Neural cell (in vitro differentiated cells): ENCODE results near the gene BABAM2. TPM values are rescaled to one million over a fixed set of nuclear protein-coding genes. Genes with fewer than 3 reads are reported as not detected.

ENCODE experiments used
- H2AFZ ChIP-seq: fragments of 200-600, 300-800 bp; sonication (generic), shearing (Covaris generic); 2 replicates; pipeline ENCODE4 v1.6.0; 2014; ENCODE audit warnings: low read depth, mild to moderate bottlenecking, antibody characterized with exemption, low read length, moderate library complexity
- H3F3A ChIP-seq: fragments of 200-600 bp; shearing (Covaris generic); 2 replicates; pipeline ENCODE4 v1.6.1; 2016; ENCODE audit warnings: mild to moderate bottlenecking, moderate library complexity, mixed read lengths, antibody characterized with exemption, low read length; ENCODE audit not compliant: insufficient read depth, poor library complexity, severe bottlenecking
- H3K27ac ChIP-seq: fragments of 200-600, 300-800 bp; sonication (generic), shearing (Covaris generic); 2 replicates; pipeline ENCODE4 v1.5.1; 2014; ENCODE audit warnings: mild to moderate bottlenecking, low read length, moderate library complexity
- H3K27me3 ChIP-seq: fragments of 300-800, 200-600 bp; sonication (generic), shearing (Covaris generic); 2 replicates; pipeline ENCODE4 v1.6.0; 2014; ENCODE audit warnings: mild to moderate bottlenecking, low read depth, low read length, moderate library complexity; ENCODE audit not compliant: insufficient read depth
- H3K36me3 ChIP-seq: fragments of 300-800, 200-600 bp; sonication (generic), shearing (Covaris generic); 2 replicates; pipeline ENCODE4 v1.5.1; 2014; ENCODE audit warnings: mild to moderate bottlenecking, antibody characterized with exemption, low read length, moderate library complexity; ENCODE audit not compliant: insufficient read depth
- H3K4me2 ChIP-seq: fragments of 300-800, 200-600 bp; sonication (generic), shearing (Covaris generic); 2 replicates; pipeline ENCODE4 v1.6.0; 2014; ENCODE audit warnings: mild to moderate bottlenecking, low read length
- H3K4me3 ChIP-seq: fragments of 300-800, 200-600 bp; sonication (generic), shearing (Covaris generic); 2 replicates; pipeline ENCODE4 v1.5.1; 2014; ENCODE audit warnings: mild to moderate bottlenecking, low read length, moderate library complexity
- H3K79me2 ChIP-seq: fragments of 200-600 bp; shearing (Covaris generic); replicated peaks from 2 replicates; pipeline ENCODE4 v1.6.0; 2014; ENCODE audit warnings: mild to moderate bottlenecking, low read length, moderate library complexity; ENCODE audit not compliant: insufficient read depth
- H3K9ac ChIP-seq: fragments of 300-800, 200-600 bp; sonication (generic), shearing (Covaris generic); 2 replicates; pipeline ENCODE4 v1.6.1; 2016; ENCODE audit warnings: mild to moderate bottlenecking, low read length, mixed read lengths
- H3K9me2 ChIP-seq: fragments of 200-600 bp; shearing (Covaris generic); 2 replicates; pipeline ENCODE4 v1.6.1; 2016; ENCODE audit warnings: mild to moderate bottlenecking, low read length, mixed read lengths; ENCODE audit not compliant: insufficient read depth
- H3K9me3 ChIP-seq: fragments of 200-600, 300-800 bp; sonication (generic), shearing (Covaris generic); 2 replicates; pipeline ENCODE4 v1.6.1; 2016; ENCODE audit warnings: mild to moderate bottlenecking, mixed run types, low read length, moderate library complexity, mixed read lengths
- H4K20me1 ChIP-seq: fragments of 200-600 bp; shearing (Covaris generic); 2 replicates; pipeline ENCODE4 v1.6.1; 2016; ENCODE audit warnings: mild to moderate bottlenecking, mixed run types; ENCODE audit not compliant: insufficient read depth
- EP300 ChIP-seq: fragments of 450-650 bp; conservative IDR thresholded peaks from 2 replicates; pipeline ENCODE4 v1.6.1; 2014; ENCODE audit warnings: antibody characterized with exemption, mild to moderate bottlenecking, moderate library complexity; ENCODE audit not compliant: poor library complexity, severe bottlenecking
- EZH2 ChIP-seq: fragments of 200-600, 300-800 bp; shearing (Covaris generic), sonication (generic); IDR thresholded peaks from 2 replicates; pipeline ENCODE4 v1.6.1; 2014; ENCODE audit warnings: antibody characterized with exemption, low read length, borderline replicate concordance, mild to moderate bottlenecking; ENCODE audit not compliant: insufficient read depth, poor library complexity, severe bottlenecking
- MXI1 ChIP-seq: fragments of 450-650 bp; conservative IDR thresholded peaks from 2 replicates; pipeline ENCODE4 v1.6.1; 2014; ENCODE audit warnings: antibody characterized with exemption, mild to moderate bottlenecking; ENCODE audit not compliant: poor library complexity, severe bottlenecking
- POLR2AphosphoS5 ChIP-seq: IDR thresholded peaks from 2 replicates; pipeline ENCODE4 v1.6.1; 2012
- RAD21 ChIP-seq: fragments of 450-650 bp; conservative IDR thresholded peaks from 2 replicates; pipeline ENCODE4 v1.6.1; 2014; ENCODE audit warnings: antibody characterized with exemption, mild to moderate bottlenecking, moderate library complexity
- REST ChIP-seq: IDR thresholded peaks from 2 replicates; pipeline ENCODE4 v1.6.1; 2012; ENCODE audit warnings: borderline replicate concordance
- SMC3 ChIP-seq: fragments of 450-650 bp; conservative IDR thresholded peaks from 2 replicates; pipeline ENCODE4 v1.6.1; 2014; ENCODE audit warnings: antibody characterized with exemption, mild to moderate bottlenecking, moderate library complexity; ENCODE audit not compliant: poor library complexity
- TAF1 ChIP-seq: IDR thresholded peaks from 2 replicates; pipeline ENCODE4 v1.6.1; 2012; ENCODE audit warnings: low read depth
- polyA plus RNA-seq: library from polyadenylated mRNA; depleted of rRNA; stranded (reverse); fragments of >200 nt; gene quantifications from 2 replicates; pipeline ENCODE4 v1.2.3, GENCODE V29; 2014
- TF ChIP-seq, protein P1 (sequence below): fragments of 450-650 bp; IDR thresholded peaks from 2 replicates; pipeline ENCODE4 v1.5.1; 2014; ENCODE audit warnings: antibody characterized with exemption, mild to moderate bottlenecking, moderate library complexity; ENCODE audit not compliant: poor library complexity, severe bottlenecking

Gene BABAM2
- polyA plus RNA-seq, 1 donor from 2014 or later: 15.3 TPM

DNA sequence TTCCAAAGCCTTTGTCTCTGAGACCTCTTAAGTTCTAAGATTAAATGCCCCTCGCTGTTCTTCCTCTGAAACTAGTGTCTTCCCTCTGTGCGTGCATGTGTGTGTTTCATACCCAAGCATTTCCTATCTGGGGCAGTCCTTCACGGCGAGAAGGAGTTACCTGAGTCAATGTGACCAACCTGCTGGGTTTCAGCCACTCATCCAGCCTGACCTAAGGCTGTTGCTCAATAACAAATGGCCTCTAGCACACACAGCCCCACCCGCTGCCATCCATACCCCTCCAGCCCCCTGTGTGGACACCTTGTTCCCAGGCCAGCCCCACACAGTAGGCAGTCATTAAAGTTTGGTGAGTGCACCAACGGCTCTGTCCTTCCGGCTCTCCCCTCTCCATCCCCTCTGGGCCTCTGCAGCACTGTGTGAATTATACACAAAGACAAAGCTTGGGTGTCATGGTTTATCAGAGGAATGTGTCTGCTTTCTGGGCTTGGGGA, 448.3 kb downstream of the BABAM2 start:
- no peaks in the 10 kb centered on the region for H3K36me3 ChIP-seq
- no peak overlapping the region for H3K4me2 ChIP-seq
- H4K20me1 ChIP-seq: no peaks in the 10 kb centered on the region
- H3K9me2 ChIP-seq: no peaks in the 10 kb centered on the region
- H3K79me2 ChIP-seq: no peaks in the 10 kb centered on the region
- H2AFZ ChIP-seq: no peak overlapping the region
- no peak overlapping the region for H3K4me3 ChIP-seq
- H3K9ac ChIP-seq: no peak overlapping the region
- H3K27ac ChIP-seq: no peak overlapping the region
- H3K9me3 ChIP-seq: no peaks in the 10 kb centered on the region
- H3K27me3 ChIP-seq: no peaks in the 10 kb centered on the region
- no peaks in the 10 kb centered on the region for H3F3A ChIP-seq
- no peak for TF ChIP-seq EP300

DNA sequence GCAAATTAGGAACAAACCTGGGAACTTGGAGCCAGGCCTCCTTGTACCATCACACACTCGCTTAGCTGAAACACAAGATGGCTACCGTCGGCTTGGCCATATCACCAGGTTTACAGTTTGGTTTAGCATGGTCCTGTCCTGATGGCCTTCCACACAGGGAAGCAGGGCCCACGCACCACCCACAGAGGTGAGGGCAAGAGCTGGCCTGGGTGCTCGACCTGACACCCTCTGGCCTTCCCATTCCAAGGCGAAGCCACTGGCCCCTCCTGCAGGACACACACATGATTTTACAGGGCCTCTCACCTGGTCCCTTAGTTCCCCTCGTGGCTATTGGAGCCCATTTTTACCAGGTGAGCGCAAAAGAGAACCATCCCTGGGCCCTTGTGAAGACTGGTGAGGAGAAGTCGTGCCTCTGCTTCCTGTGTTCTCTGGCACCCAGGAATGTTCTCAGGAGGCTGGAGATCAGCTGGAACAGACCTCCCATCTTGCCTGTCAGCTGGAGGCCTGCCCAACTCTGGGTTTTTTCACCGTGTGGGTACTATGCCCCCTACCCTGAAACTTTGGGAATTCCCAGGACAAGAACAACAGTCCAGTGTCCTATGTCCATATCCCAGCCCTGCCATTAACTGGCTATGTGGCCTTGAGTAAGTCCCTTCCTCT, 449.1 kb downstream of the BABAM2 start:
- no peaks in the 10 kb centered on the region for H3K79me2 ChIP-seq
- H3K36me3 ChIP-seq: no peaks in the 10 kb centered on the region
- H3K9ac ChIP-seq: no peak overlapping the region
- H3K4me3 ChIP-seq: no peak overlapping the region
- no peaks in the 10 kb centered on the region for H3K9me3 ChIP-seq
- H2AFZ ChIP-seq: no peak overlapping the region
- H3K4me2 ChIP-seq: no peak overlapping the region
- H3F3A ChIP-seq: no peaks in the 10 kb centered on the region
- H4K20me1 ChIP-seq: no peaks in the 10 kb centered on the region
- no peaks in the 10 kb centered on the region for H3K9me2 ChIP-seq
- H3K27ac ChIP-seq: no peak overlapping the region
- no peaks in the 10 kb centered on the region for H3K27me3 ChIP-seq
- no peak for TF ChIP-seq EZH2
- no peak for TF ChIP-seq POLR2AphosphoS5
- TF ChIP-seq REST: no peak
- TF ChIP-seq EP300: no peak
- TF ChIP-seq RAD21: no peak
- TF ChIP-seq, protein P1, sequence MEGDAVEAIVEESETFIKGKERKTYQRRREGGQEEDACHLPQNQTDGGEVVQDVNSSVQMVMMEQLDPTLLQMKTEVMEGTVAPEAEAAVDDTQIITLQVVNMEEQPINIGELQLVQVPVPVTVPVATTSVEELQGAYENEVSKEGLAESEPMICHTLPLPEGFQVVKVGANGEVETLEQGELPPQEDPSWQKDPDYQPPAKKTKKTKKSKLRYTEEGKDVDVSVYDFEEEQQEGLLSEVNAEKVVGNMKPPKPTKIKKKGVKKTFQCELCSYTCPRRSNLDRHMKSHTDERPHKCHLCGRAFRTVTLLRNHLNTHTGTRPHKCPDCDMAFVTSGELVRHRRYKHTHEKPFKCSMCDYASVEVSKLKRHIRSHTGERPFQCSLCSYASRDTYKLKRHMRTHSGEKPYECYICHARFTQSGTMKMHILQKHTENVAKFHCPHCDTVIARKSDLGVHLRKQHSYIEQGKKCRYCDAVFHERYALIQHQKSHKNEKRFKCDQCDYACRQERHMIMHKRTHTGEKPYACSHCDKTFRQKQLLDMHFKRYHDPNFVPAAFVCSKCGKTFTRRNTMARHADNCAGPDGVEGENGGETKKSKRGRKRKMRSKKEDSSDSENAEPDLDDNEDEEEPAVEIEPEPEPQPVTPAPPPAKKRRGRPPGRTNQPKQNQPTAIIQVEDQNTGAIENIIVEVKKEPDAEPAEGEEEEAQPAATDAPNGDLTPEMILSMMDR: no peak

DNA sequence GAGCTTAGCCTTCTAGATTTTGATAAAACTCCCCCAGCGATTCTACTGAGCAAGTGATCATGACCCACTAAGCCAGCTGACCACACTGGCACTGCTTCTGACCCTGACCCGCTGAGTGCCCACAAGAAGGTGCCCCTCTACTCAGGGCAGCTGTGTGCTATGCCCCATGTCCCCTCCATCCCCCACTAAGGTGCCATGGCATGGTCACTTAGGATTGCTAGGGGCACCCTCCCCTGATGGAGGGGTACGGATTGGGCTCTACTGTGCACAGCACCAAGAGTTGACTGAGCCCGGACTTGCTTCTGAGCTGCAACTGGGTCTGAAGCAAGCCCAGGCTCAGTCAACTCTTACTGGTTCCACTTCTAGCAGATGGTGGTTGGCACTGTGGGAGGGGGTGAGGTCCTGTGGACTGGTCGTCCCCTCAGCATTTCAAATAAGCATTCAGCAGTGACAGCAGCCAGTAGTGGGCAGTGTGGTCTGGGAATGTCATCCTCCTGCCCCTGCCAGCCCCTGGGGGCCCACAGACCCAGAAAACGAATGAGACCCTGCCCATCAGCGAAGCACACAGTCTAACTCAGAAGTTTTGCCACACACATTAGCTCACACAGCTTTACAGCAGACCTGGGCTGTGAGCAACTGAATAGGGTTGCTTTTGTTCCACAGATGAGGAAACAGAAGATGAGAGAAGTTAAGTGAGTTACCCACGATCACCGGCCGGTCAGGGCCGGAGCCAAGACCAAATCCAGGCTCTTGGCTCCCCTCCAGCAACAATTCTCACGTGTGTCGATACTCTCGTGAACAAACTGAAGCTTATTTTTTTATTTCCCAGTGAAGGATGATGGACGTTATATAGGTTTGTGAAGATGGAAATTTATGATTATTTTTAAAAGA, 450.0 kb downstream of the BABAM2 start:
- no peaks in the 10 kb centered on the region for H3K9me3 ChIP-seq
- no peak overlapping the region for H3K27ac ChIP-seq
- no peaks in the 10 kb centered on the region for H4K20me1 ChIP-seq
- H3K9me2 ChIP-seq: no peaks in the 10 kb centered on the region
- no peak overlapping the region for H3K9ac ChIP-seq
- no peaks in the 10 kb centered on the region for H3K27me3 ChIP-seq
- no peaks in the 10 kb centered on the region for H3K79me2 ChIP-seq
- H3F3A ChIP-seq: no peaks in the 10 kb centered on the region
- no peaks in the 10 kb centered on the region for H3K36me3 ChIP-seq
- H3K4me2 ChIP-seq: no peak overlapping the region
- no peak overlapping the region for H3K4me3 ChIP-seq
- H2AFZ ChIP-seq: no peak overlapping the region
- TF ChIP-seq TAF1 (no peak), MXI1 (no peak), SMC3 (no peak), REST (no peak), POLR2AphosphoS5 (no peak), EP300 (no peak), RAD21 (no peak), EZH2 (no peak)
